ENCODE measurements around the gene COL17A1.

COL17A1 gene

GRCh38 chr10:104038958-104039752 lies 46.5 kb downstream of the COL17A1 start:
- no peak overlapping the region for H3K27ac ChIP-seq
- no peak for DNase-seq (ENCODE audit: low spot score)
- TF ChIP-seq CTCF (IDR thresholded peaks at IDR 0.05), result no peak

GRCh38 chr10:104038537-104038936 lies 47.1 kb downstream of the COL17A1 start:
- no peak for DNase-seq (ENCODE audit: low spot score)
- no peak overlapping the region for H3K4me3 ChIP-seq
- TF ChIP-seq CTCF (IDR thresholded peaks at IDR 0.05), result no peak
- H3K27ac ChIP-seq, result no peak overlapping the region

More at GRCh38 chr10:104038958-104039752, 46.5 kb downstream of the COL17A1 start:
- no peak overlapping the region for H3K4me3 ChIP-seq

- peak; percentile 52 for DNase-seq (ENCODE audit: low spot score)
- Histone ChIP-seq H3K27ac (no peak overlapping the region), H3K4me3 (no peak overlapping the region)
- TF ChIP-seq CTCF (IDR thresholded peaks at IDR 0.05), result no peak
Measured at GRCh38 chr10:104037261-104037951, 48.3 kb downstream of the COL17A1 start.

- H3K4me3 ChIP-seq, result no peak overlapping the region
- TF ChIP-seq CTCF (IDR thresholded peaks at IDR 0.05), result no peak
- DNase-seq (ENCODE audit: low spot score), result no peak
- H3K27ac ChIP-seq, result no peak overlapping the region
Measured at GRCh38 chr10:104036518-104037260, 49.0 kb downstream of the COL17A1 start.

DNA sequence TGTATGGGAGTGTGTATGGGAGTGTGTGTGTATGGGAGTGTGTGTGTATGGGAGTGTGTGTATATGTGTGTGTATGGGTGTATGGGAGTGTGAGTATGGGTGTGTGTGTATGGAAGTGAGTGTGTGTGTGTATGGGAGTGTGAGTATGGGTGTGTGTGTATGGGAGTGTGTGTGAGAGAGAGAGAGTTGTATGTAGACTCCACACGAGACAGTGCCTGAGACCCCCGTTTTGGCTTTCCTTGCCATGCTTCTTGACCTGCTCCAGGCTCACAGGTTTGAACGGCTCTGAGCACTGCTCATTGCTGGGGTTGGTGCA lies 49.7 kb downstream of the COL17A1 start:
- Histone ChIP-seq H3K4me3 (no peak overlapping the region), H3K27ac (no peak overlapping the region)
- no peak for DNase-seq (ENCODE audit: low spot score)
- no peak for TF ChIP-seq CTCF (IDR thresholded peaks at IDR 0.05)

DNA sequence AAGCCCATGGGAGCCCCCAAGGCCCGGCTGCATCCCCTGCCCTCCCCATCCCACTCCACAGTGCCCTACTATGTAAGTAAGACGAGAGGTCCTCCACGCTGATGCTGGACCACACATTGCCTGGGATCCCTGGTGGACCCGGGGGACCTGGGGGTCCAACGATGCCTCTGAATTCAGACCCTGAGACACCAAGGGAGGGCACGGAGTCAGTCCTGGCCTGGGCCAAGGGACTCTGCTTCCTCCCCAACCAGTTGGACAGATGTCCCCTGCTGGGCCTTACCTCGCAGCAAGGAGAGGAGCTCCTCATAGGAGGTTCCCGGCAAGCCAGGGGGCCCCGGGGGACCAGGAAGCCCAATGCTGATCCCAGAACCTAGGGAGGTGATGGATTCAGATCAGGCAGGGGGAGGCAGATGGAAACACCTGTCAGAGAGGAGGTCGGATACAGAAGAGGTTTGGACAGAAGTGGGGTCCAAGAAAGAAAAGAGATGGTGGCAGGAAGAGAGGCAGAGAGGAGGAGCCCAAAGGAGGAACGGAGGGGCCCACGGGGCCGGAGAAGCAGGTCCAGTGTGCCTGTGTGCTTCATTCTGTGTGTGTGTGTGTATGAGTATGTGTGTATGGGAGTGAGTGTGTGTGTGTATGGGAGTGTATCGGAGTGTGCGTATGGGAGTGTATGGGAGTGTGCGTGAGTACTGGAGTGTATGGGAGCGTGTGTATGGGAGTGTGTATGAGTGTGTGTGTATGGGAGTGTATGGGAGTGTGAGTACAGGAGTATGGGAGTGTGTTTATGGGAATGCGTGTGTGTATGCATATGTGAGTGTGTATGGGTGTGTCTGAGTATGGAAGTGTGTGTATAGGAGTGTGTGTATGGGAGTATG lies 50.2 kb downstream of the COL17A1 start:
- DNase-seq (ENCODE audit: low spot score), result no peak
- no peak for TF ChIP-seq CTCF (IDR thresholded peaks at IDR 0.05)
- Histone ChIP-seq H3K27ac (no peak overlapping the region), H3K4me3 (no peak overlapping the region)
